OCI-LY1 (cell line): ENCODE measurements around the gene PNPLA7.

ENCODE experiments used
- H2AFZ ChIP-seq: fragments of 200-600 bp; sonication (generic), shearing (Covaris generic); 2 replicates; pipeline ENCODE4 v1.6.0; 2014; ENCODE audit warnings: antibody characterized with exemption, mild to moderate bottlenecking, low read length
- H3F3A ChIP-seq: fragments of 200-600 bp; sonication (generic), shearing (Covaris generic); 2 replicates; pipeline ENCODE4 v1.6.0; 2014; ENCODE audit warnings: mild to moderate bottlenecking, antibody characterized with exemption, low read length, moderate library complexity; ENCODE audit not compliant: insufficient read depth
- H3K27ac ChIP-seq: fragments of 200-600 bp; sonication (generic); 2 replicates; pipeline ENCODE4 v1.5.1; 2014; ENCODE audit warnings: low read length, mixed run types, mild to moderate bottlenecking, low read depth; ENCODE audit not compliant: poor library complexity, severe bottlenecking
- H3K27me3 ChIP-seq: fragments of 200-600 bp; sonication (generic); 2 replicates; pipeline ENCODE4 v1.6.0; 2014; ENCODE audit warnings: antibody characterized with exemption, mild to moderate bottlenecking, low read length, moderate library complexity; ENCODE audit not compliant: insufficient read depth
- H3K36me3 ChIP-seq: fragments of 200-600 bp; sonication (generic); 2 replicates; pipeline ENCODE4 v1.6.1; 2014; ENCODE audit warnings: mild to moderate bottlenecking, antibody characterized with exemption, low read length, moderate library complexity, mixed read lengths; ENCODE audit not compliant: insufficient read depth
- H3K4me1 ChIP-seq: fragments of 200-600 bp; sonication (generic); 2 replicates; pipeline ENCODE4 v1.5.1; 2014; ENCODE audit warnings: mild to moderate bottlenecking, low read length, moderate library complexity; ENCODE audit not compliant: insufficient read depth, severe bottlenecking
- H3K4me2 ChIP-seq: fragments of 200-600 bp; sonication (generic), shearing (Covaris generic); 2 replicates; pipeline ENCODE4 v1.6.1; 2014; ENCODE audit warnings: low read length
- H3K4me3 ChIP-seq: fragments of 200-600 bp; sonication (generic); 2 replicates; pipeline ENCODE4 v1.5.1; 2014; ENCODE audit warnings: low read length, low read depth, mild to moderate bottlenecking, mixed read lengths; ENCODE audit not compliant: poor library complexity, severe bottlenecking
- H3K79me2 ChIP-seq: fragments of 200-600 bp; shearing (Covaris generic); 2 replicates; pipeline ENCODE4 v1.6.1; 2016; ENCODE audit warnings: mixed run types, low read length, mixed read lengths; ENCODE audit not compliant: insufficient read depth
- H3K9ac ChIP-seq: fragments of 200-600 bp; sonication (generic), shearing (Covaris generic); 2 replicates; pipeline ENCODE4 v1.6.1; 2014; ENCODE audit warnings: mild to moderate bottlenecking, low read length, mixed read lengths
- H3K9me2 ChIP-seq: fragments of 200-600 bp; sonication (generic), shearing (Covaris generic); 2 replicates; pipeline ENCODE4 v1.6.1; 2014; ENCODE audit warnings: low read depth, mild to moderate bottlenecking, low read length, mixed read lengths
- H3K9me3 ChIP-seq: fragments of 200-600 bp; shearing (Covaris generic); 2 replicates; pipeline ENCODE4 v1.6.1; 2014; ENCODE audit warnings: low read length, mixed read lengths
- H4K20me1 ChIP-seq: fragments of 200-600 bp; sonication (generic), shearing (Covaris generic); 2 replicates; pipeline ENCODE4 v1.6.0; 2016; ENCODE audit warnings: mild to moderate bottlenecking, low read length; ENCODE audit not compliant: insufficient read depth
- EZH2 ChIP-seq: fragments of 200-600 bp; sonication (generic), shearing (Covaris generic); IDR thresholded peaks from 2 replicates; pipeline ENCODE4 v1.8.0; 2017; ENCODE audit warnings: borderline replicate concordance, mixed run types, mild to moderate bottlenecking, antibody characterized with exemption, low read length, moderate library complexity, mixed read lengths
- TF ChIP-seq, protein P1 (sequence below): fragments of 200-600 bp; sonication (generic), shearing (Covaris generic); IDR thresholded peaks from 2 replicates; pipeline ENCODE4 v1.5.1; 2017; ENCODE audit warnings: mild to moderate bottlenecking, antibody characterized with exemption, low read length, moderate library complexity, mixed read lengths

PNPLA7 gene

DNA sequence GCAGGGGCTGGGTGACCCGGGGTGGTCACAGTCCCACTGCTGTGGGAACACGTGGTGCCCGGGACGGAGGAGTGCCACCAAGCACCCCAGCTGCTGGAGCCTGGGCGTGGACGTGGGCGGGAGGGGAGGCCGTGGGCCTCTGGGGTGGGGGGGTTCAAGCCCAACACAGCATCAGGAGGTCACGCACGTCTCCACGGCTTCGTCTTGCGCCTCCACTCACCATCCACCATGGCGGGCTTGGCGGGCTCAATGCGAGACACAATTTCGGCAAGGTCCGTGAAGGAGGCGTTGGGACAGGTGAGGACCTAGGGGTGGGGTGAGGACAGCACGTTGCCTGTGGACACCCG is 88.9 kb downstream of the PNPLA7 start:
- TF ChIP-seq, protein P1, sequence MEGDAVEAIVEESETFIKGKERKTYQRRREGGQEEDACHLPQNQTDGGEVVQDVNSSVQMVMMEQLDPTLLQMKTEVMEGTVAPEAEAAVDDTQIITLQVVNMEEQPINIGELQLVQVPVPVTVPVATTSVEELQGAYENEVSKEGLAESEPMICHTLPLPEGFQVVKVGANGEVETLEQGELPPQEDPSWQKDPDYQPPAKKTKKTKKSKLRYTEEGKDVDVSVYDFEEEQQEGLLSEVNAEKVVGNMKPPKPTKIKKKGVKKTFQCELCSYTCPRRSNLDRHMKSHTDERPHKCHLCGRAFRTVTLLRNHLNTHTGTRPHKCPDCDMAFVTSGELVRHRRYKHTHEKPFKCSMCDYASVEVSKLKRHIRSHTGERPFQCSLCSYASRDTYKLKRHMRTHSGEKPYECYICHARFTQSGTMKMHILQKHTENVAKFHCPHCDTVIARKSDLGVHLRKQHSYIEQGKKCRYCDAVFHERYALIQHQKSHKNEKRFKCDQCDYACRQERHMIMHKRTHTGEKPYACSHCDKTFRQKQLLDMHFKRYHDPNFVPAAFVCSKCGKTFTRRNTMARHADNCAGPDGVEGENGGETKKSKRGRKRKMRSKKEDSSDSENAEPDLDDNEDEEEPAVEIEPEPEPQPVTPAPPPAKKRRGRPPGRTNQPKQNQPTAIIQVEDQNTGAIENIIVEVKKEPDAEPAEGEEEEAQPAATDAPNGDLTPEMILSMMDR = no peak
- no peak for TF ChIP-seq EZH2
- H3K27ac ChIP-seq = no peak overlapping the region
- H3K79me2 ChIP-seq = no peaks in the 10 kb centered on the region
- H3K4me2 ChIP-seq = peak overlapping the region; percentile 61
- no peak overlapping the region for H2AFZ ChIP-seq
- peaks cover 8% of the 10 kb centered on the region; the same call in 1 of the 2 replicates for H3K36me3 ChIP-seq
- H3K9me3 ChIP-seq = no peaks in the 10 kb centered on the region
- H3K4me1 ChIP-seq = peaks cover 32% of the 10 kb centered on the region
- no peaks in the 10 kb centered on the region for H4K20me1 ChIP-seq
- peak overlapping the region; percentile 48 for H3K4me3 ChIP-seq
- no peaks in the 10 kb centered on the region for H3K9me2 ChIP-seq
- H3K27me3 ChIP-seq = peaks cover 5% of the 10 kb centered on the region; the same call in 1 of the 2 replicates
- no peak overlapping the region for H3K9ac ChIP-seq
- no peaks in the 10 kb centered on the region for H3F3A ChIP-seq

DNA sequence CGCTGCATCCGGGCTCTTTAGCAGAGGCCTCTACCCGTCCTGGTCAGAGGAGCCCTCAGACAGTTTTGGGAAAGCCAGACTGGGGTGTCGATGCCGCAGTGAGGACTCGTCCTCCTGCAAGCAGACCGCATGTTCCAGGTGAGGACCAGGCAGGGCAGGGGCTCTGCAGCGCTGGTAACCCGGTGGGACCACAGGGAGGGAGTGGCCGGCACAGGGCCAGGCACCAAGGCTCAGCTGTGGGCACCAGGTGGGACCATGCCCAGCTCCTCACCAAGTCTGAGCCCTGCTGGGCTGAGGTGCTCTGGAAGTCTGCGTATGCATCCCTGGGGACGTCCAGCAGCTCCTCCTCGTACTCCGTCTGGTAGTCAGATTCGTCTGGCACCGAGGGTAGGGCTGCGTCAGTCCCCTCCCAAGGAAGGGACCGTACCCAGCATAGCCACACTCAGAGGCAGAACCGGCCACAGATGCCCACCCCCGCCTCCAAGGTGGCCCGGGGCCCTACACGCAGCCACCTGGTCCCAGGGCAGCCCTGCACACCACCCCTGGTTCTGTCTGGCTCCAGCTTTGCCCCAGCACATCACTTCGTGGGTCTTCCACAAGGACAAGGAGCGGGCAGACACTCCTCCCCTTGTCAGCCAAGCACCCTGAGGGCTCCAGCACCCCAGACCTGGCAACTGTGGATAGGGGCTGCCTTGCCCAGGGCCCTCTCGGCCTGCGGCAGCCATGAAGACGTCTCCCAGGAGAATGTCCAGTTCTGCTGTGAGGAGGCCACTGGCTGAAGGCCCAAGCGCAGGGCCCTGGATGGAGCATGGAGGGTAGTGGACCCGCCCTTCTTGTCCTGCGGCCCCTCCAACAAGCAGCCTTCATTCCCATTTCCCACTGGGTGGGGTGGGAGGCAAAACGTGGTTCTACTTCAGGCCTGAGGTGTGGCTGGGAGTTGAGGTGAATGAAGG is 89.6 kb downstream of the PNPLA7 start:
- Histone ChIP-seq H3K4me2 (no peak overlapping the region), H3K36me3 (peaks cover 10% of the 10 kb centered on the region; the same call in 1 of the 2 replicates), H3K9me2 (no peaks in the 10 kb centered on the region), H3K9ac (no peak overlapping the region), H3K27ac (no peak overlapping the region), H4K20me1 (no peaks in the 10 kb centered on the region), H3K4me1 (peaks cover 36% of the 10 kb centered on the region), H2AFZ (no peak overlapping the region), H3K79me2 (no peaks in the 10 kb centered on the region), H3K27me3 (peaks cover 5% of the 10 kb centered on the region; the same call in 1 of the 2 replicates), H3K9me3 (no peaks in the 10 kb centered on the region), H3F3A (no peaks in the 10 kb centered on the region), H3K4me3 (no peak overlapping the region)
- TF ChIP-seq, protein P1 = no peak
- TF ChIP-seq EZH2 = no peak

DNA sequence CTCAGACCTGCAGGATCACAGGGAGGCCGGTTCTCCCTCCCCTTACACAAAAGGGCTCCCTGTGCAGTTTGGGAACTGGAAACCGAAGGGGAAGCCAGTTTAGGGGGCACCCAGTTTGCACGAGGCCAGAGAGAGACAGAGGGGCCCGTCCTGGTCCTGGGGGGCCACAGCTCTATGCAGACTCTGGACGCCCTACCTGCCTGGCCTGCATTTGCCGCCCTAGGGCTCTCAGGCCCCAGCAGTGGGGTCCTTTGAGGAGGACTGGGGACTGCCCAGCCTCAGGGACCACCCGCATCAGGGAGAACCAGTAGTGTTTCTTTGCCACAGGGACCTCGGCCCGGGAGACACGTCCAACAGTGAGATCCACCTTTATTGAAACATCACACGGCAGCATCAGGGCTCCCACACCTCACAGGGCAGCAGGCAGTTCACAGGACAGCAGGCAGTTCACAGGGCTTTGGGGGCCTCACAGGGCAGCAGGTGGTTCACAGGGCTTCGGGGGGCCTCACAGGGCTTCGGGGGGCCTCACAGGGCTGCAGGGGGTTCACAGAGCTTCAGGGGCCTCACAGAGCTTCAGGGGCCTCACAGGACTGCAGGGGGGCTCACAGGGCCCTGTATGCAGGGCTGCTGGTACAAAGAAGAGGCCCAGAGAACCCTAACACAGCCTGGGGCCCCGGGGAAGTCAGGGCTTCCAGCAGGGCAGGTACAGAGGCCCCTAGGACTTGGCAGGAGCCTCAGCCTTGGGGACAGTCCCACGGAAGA is 90.4 kb downstream of the PNPLA7 start:
- Histone ChIP-seq H3K4me3 (peak overlapping the region; percentile 55), H3K36me3 (peaks cover 14% of the 10 kb centered on the region; the same call in 1 of the 2 replicates), H3K27me3 (peaks cover 5% of the 10 kb centered on the region; the same call in 1 of the 2 replicates), H3K9ac (peak overlapping the region; percentile 63), H3K27ac (peak overlapping the region; percentile 30), H3K9me3 (no peaks in the 10 kb centered on the region), H3K9me2 (no peaks in the 10 kb centered on the region), H3K4me2 (peak overlapping the region; percentile 80), H2AFZ (peak overlapping the region; percentile 93; the same call in 1 of the 2 replicates), H4K20me1 (no peaks in the 10 kb centered on the region), H3K4me1 (peaks cover 44% of the 10 kb centered on the region), H3K79me2 (no peaks in the 10 kb centered on the region), H3F3A (no peaks in the 10 kb centered on the region)
- TF ChIP-seq EZH2 = no peak
- TF ChIP-seq, protein P1 = no peak
